CD4-positive, alpha-beta T cell treated with Interleukin-12 subunit alpha and Interleukin-12 subunit beta, for 1 hour (primary cell): Measurements from ENCODE around the gene CRYBG2.
A peak's percentile ranks its signal among the peaks of the same experiment; 100 is the strongest.

Experiments
- DNase-seq: peaks from one replicate; pipeline ENCODE4 v3.0.0-alpha.2; 2020

CRYBG2 gene

DNA sequence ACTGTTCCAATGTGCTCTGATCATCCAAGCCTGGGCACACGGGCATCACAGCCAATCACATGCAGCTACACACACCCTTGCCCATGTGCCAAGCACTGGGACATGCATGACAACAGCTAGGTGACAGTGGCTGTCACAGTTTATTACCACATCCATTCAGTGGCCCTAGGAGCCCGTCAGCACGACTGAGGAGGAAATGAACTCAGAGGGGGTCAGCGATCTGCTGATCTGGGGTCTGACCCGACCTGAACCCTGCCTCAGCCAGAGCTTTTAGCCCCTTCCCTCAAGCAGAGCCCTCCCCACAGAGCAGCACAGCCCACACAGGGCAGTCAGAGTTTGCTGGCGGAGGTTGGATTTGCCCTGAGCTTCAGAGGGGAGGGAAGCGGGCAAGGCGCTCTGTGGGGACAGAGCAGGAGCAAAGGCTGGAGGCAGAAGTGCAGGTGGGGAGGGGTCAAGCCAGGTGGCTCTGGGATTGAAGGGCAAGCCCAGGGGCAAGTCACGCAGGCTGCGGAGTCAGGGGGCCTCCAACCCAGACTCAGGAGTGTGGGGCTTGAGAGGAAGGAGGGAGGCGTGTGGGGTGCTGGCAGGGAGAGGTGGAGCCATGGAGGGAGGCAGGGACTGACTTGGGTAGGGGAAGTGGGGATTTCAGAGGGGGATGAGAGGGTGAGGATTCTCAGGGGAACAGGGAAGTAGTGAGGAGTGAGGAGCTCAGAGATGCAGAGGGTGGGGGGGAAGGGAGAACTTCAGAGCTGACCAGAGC lies 63.6 kb downstream of the CRYBG2 start:
- DNase-seq, result no peak

DNA sequence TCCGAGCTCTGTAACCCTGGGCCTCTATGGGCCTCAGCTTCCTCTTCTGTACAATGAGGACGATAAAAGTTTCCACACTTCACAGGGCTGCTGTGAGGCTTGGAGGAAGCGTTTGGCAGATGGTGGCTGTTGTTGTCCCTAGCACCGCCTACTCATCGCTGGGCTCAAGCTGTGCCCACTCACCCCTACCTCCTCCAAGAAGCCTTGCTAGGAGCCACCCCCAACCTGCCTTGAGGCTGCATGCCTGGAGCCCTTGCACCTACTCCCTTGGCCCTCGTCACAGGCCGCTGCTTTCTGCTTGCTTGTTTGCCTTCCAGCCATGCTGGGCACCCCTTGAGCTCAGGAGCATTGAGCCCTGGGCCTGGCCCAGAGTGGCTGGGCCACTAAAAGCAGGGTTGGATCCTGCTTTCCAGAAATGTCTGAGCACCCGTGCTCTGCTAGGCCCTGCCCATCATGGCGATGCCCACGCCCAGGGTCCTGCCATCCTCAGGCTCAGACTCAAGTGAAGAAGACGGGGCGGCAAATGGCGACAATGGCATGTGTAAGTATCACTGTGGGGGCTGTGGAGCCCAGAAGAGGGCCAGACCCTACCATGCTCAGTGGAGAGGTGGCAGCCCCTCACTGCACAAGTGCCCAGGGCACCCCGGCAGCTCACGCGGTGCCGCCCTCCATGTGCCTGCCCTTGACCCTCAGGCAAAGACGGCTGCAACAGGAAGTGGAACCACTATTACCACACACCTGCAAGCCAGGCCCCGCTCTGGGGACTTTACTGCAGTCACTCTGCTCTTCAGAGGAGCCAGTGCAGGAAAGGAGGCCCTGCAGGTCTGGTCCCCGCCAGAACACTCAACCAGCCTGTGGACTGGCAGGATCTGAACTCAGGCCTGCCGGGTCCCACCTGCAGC lies 64.5 kb downstream of the CRYBG2 start:
- peak; percentile 46 for DNase-seq

DNA sequence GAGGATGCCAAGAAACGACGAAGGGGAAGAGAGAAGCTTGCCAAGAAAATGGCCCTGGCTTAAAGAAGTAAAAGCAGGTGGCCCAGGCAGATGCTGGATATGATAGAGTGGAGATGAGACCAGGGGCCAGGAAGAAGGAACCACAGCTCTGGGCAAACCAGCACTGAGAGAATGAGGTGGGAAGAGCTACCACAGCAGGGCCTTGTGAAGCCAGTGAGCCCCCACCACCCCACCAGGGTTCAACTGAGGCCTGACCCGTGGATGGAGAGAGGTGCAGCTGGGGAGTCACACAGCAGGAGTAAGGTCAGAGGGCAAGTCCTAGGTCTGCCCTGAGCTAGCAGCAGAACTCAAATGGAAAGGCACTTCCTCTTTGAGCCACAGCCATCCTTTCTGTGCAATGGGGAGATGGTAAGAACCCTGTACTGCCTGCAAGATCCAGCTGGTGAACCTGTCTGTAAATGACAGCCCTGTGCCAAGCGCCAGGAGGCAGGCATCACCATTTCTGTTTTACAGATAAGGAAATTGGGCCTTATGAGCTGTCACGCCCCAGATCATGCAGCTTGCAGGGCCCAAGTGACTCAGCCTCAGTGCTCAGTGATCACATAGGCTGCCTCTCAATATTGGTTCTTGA lies 65.5 kb downstream of the CRYBG2 start:
- peak; percentile 52 for DNase-seq

DNA sequence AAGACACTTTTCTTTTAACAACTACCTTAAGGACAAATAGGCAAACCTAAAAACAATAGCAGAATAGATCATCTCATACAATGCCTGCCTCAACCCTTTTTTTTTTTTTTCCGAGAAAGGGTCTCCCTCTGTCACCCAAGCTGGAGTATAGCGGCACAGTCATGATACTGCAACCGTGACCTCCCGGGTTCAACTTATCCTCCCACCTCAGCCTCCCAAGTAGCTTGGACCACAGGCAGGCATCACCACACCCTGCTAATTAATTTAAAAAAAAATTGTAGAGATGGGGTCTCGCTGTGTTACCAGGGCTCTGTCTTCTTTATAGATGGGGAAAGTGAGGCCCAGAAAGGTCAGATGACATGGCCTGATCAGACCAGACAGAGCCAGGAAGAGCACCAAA lies 66.1 kb downstream of the CRYBG2 start:
- no peak for DNase-seq

DNA sequence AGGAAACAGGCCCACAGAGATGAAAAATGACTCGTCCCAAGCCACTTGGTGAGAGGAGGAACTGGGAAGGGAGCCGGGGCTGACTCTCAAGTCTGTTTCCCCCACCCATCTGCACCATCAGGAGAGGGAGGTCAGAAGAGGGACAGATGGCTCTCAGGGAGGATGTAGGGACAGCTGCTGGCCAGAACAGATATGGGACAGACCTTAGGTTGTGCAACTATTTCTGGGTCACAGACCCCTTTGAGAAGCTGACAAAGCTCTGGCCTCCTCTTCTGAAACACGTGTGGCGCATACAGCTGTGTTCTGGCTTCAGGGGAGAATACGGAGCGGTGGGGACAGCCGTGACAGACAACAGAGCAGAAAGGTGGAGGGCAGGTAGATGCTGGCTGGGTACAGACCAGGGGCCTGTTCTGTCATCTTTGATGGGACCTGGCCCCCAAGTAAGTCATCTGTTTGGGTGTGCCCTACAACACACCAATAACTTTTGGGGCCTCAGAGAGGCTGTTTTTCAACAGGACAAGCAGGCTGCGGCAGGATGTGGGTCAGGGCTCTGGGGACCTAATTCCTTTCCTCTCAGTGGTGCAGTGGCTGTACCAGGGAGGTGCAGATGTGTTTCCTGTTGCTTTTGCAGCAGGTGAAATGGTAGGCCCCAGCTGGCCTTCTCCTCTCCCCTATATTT lies 66.8 kb downstream of the CRYBG2 start:
- DNase-seq, result peak; percentile 80

DNA sequence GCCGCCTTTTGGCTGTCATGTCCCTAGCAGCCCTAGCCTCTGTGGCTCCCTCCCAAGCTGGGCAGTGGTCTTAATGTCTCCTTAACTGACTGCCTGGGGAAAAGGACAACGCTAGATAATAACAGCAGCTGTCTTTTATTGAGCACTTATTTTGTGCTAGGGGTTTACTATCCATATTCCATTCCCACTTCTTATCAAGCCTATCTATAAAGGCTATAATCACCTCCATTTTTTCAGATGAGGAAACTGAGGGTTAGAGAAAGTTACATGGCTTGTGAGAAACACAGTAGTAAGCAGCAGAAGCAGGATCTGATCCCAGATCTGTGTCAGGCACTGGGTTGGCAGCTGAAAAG lies 67.9 kb downstream of the CRYBG2 start:
- DNase-seq, result no peak

DNA sequence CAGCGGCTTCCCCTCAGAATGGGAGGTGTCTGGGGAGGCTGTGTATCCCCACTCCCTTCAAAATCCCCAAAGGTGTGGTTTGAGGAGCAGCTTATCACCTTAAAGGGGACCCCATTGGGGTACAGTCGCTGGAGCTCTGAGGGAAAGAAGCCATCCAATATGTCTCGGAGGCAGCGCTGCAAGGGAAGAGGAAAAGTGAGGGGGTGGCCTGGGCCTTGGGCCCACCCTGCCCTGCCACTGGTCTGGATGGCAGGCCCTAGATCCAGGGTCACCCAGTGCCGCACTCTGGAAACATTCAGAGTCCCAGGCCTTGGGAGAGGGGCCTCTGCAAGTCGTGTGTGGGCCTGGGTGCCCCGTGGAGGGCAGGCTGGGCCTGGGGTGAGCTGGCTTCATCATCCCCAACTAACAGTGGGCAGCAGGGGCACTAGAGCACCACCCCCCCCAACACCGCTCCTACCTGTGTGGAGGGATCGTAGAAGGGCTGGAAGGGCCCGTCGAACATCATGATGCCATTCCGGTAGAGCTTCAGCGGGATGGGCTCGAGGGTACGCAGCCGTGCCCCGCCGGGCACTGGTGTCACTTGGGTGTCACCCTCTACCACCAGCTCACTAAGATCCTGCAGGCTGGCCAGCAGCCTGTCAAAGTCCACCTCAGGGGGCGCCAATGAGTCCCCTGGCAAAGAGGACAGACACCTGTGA lies 68.4 kb downstream of the CRYBG2 start:
- DNase-seq, result peak; percentile 40

DNA sequence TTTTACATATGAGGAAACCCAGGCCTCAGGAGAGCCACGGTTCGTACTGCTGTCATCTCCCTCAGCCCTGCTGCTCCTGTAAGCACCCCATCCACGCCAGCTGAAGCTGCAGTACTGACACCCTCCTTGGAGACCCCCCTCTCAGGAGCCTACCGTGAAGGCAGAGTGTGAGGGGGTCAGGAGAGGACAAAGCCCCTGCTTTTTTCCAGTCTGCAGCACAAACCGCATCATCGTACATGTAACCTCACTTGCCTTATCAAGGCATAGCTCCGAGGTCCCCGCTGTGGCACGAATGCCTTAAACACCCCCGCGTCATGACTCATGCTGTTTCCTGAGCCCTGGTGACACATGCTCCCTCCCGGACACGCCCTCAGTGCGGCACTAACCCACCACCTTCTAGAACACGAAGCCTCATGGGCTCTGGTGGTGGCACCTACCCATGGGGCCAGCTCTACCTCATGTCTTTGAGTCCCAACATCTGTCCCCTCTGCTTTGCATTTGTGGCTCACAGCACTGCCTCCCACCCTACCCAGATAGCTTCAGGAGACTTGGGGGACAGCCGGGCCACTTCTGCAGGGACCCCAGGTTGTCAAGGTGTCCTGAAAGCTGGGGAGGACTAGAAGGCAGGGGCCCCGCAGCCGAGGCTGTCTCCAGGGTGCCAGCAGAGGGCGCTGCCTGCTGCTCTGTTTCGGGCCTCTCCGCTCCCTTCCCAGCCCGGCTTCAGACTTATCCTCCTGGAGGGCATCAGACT lies 69.2 kb downstream of the CRYBG2 start:
- peak; percentile 92 for DNase-seq

DNA sequence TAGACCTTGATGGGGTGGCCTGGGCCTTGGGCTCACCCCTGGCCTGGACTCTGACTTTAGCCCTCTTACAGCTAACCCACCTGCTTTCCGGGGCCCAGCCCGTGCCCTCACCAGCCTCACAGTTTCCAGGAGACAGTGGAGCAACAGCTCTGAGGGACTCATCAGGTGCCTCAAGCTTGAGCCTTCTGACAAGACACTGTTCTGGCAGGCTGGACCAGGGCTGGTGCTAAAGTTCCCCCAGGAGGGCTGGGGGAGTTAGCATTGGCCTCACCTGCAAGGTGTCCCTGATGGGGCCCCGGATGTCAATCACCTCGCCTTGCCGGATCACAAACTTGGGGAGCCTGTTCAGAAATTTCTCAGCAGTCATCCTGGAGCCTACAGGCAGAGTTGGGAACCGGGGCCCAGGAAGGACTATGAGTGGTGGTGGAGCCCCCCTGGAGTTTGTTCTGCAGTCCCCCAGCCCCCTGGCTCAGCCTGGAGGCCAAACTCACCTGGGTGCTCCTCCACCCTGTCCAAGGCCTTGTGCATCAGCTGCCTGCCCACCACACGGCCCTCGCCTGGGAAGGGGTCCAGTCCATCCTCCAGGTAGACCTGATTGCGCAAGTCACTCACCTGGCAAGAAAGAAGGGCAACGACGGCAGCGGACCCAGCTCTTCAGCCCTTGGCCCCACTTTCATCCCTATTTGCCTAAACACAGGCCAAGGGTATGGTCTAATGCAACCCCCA lies 69.9 kb downstream of the CRYBG2 start:
- DNase-seq, result no peak

DNA sequence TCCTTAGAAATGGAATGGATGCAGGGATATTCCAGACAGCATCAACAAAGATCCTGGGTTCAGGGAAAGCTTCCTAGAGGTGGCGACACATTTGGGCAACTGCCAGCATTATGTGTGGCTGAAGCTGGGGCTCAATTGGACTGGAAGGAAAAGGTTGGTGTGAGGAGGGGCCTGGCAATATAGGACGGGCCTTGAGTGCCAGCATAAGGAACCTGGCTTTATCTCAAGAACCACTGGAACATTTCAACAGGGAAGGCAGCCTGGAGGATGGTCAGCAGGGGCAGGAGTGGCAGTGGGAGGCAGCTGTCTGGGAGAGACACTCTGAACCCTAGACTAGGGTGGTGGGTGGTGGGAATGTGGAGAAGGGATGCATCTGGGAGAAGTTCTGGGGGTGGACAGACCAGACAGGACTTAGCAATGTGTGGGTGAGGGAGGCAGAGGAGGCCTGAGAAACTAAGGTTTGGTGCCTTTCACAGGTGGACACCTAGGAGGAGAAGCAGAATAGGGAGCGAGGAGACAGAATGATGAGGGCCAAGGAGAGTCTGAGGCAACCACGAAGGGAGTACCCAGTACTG lies 70.6 kb downstream of the CRYBG2 start:
- no peak for DNase-seq

DNA sequence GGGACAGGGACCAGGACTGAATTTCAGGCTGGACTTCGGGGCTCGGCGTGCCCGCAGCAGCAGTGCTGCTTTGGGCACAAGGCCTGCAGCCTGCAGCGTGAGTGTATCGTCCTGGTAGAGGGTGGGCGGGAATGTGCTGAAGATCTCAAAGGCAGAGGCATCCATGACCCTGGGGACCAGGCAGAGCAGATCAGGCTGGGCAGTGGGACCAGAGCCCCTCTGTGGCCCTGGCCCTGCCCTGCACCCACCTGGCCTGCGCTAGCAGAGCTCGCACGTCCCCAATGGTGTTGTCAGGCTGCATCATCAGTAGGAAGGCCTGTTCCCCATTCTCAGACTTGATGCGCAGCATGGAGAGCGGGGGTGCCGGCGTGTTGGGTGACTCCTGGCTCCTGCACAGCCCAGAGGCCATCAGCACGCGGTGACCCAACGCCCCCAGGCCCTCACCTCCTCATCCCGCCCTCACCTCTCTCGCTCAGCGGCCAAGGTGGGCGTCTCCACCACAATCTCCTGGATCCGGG lies 71.5 kb downstream of the CRYBG2 start:
- DNase-seq, result no peak

DNA sequence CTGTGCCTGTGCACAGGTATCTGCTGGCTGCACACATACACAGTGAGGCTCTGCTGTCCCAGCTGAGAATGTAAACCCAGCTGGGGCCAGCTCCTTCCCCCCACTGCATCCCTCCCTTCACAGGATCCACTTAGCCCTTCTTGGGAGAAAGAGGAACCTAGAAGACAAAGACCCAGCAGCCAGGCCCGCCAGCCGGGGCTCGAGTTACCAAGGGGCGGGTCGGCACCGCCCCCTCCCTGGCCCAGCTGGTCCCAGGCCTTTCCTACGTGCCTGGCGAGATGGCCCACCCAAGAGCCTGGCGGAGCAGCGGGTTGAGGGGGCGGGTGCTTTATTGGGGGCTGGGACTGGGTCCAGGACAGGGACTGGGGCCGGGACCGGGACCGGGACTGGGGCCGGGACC lies 72.0 kb downstream of the CRYBG2 start:
- no peak for DNase-seq

DNA sequence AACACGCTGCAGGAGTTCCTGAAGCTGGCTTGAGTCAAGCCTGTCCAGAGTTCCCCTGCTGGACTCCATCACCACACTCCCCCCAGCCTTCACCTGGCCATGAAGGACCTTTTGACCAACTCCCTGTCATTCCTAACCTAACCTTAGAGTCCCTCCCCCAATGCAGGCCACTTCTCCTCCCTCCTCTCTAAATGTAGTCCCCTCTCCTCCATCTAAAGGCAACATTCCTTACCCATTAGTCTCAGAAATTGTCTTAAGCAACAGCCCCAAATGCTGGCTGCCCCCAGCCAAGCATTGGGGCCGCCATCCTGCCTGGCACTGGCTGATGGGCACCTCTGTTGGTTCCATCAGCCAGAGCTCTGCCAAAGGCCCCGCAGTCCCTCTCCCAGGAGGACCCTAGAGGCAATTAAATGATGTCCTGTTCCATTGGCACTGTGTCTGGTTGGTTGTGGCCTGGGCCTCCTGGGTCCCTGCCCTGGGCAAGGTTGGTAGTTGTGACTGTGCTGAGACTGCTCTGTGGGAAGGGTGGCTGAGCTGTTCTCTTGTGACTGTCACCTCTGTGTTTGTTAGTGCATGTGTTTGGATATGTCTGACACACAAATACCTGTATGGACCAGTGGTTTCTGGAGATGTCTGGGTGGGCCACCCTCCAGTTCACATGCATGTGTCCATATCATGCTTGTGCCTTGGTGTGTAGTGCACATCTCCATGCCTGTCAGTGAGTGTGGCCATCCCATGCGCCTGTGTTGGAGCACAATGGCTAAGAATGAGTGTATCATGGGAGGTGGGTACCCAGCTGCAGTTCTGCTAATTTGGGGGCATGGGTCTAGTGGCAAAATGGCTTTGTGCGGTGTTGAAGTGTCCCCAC lies 72.6 kb downstream of the CRYBG2 start:
- DNase-seq, result no peak

DNA sequence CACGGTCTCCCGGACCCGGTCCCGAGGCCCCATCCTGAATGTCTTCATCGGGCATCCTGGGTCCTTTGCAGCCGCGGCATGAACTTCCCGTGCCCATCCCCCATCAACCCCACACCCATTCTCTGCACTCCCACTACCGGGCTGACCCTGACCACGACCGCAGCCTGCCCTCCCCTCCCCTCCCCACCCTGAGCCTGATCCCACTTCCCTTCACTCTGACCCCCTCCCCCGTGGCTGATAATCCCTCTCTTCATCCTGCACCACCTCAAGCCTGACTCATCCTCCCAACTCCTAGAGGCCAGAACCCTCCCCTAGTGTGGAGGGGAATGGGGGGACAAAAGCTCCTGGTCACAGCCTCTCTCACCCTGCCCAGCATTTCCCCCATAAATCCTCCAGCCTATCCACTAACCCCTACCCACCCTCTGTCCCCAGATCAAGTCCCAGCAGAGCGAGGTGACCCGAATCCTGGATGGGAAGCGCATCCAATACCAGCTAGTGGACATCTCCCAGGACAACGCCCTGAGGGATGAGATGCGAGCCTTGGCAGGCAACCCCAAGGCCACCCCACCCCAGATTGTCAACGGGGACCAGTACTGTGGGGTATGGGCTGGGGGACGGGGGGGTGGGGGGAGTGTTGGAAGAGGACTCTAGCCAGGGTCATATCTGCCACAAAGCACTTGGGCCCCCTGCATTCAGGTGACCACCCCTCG lies 73.4 kb downstream of the CRYBG2 start:
- DNase-seq, result peak; percentile 30

DNA sequence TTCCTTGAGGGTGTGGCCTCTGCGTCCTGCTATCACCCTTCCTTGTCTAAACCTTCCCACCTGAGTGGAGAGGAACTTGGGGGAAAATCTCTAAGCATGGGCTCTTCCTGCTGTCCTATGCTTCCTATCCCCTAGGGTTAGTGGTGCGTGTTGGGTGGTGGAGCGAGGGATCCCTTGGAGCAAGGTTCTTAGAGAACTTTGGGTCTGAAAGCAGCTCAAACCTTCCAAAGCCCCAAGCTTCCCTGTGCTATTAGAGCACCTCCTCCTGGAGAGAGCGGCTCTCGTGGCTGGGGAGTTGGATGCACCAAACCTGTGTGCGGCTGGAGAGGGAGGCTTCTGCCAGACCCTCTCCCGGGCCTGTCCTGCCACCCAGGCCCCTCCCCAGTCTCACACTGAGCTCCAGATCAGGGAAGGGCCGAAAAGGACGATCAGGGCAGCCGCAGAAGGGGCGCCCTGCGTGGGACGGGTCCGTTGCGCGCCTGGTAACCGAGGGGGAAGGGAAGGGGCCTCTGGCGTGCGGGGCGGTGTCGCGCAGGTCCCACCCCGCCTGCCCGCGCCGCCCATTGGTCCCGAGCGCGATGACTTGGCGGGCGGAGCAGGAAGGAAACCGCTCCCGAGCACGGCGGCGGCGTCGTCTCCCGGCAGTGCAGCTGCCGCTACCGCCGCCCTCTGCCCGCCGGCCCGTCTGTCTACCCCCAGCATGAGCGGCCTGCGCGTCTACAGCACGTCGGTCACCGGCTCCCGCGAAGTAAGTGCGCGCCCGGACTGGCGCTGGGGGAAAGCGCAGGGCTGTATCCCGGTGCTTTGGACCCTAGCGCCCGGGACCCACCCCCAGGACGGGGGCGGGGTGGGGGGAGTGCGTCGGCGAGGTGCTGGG lies 74.2 kb downstream of the CRYBG2 start, which contains the start of gene SH3BGRL3:
TSS of gene SH3BGRL3 (plus strand) at position 631 of the 877 bp plus-strand sequence. CDS start at position 701, 70 bp downstream.
- DNase-seq, result peak; percentile 87

DNA sequence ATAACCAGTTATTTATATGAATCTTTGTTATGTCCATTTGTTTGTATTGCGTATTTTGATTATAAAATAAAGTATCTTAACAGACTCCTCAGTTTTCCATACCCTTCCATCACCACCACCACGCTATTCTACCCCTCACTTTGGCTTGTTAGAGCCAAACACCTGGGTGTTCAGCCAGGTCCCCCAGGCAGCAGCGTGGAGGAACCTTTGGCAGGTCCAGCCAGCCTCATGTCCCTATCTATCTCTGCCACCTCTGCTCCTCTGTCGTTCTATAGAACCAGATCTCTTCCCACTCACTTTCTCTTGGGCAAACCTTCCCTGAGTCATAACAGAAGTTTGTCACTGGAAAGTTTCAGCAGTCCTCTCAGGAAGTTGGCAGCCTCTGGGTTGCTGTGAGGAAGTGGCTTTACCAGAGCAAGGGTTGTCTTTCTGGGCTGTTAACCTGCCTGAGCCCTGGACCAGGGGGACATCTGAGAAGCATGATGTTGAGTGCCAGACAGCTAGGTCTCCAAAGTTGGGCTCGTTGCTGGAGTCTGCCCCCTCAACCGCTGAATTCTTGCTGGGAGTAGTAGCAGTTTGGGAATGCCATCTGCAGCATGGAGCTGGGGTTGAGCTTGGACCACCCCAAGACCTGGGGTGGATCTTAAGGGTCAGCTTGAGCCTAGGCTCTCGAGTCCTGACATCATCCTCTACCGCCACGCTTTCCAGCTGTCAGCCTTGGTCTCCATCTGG lies 75.0 kb downstream of the CRYBG2 start:
- DNase-seq, result peak; percentile 39

DNA sequence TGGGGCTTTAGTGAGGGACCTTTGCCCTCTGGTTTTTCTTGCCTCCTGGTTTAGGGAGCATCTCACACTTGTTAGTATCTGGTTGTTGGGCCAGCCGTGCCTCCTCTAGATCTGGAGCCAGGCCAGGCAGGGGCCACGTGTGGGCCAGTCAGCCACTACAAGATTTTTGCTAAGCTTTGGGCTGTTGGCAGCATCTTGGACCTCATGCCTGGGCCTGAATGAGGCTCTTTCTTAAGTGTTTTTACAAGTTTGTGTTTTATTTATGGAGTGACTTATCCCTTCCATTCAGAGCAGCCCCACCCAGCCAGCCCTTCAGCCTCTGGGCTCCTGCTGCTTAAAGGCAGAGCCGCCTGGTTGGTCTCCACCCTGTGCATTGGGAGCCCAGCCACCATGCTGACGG lies 75.6 kb downstream of the CRYBG2 start:
- no peak for DNase-seq
